ENCODE data around the gene SLC13A5. TPM values are rescaled to one million over a fixed set of nuclear protein-coding genes. Genes with fewer than 3 reads are reported as not detected.

Gene SLC13A5
- total and polyA plus RNA-seq, 7 donors = under 0.01 to 0.14 (median 0.03) TPM; not detected in 4

GRCh38 chr17:6681176-6681575 is 32.0 kb downstream of the SLC13A5 start:
- Histone ChIP-seq H3K27ac (no peak overlapping the region), H3K36me3 (no peaks in the 10 kb centered on the region), H3K4me3 (no peak overlapping the region), H3K9me3 (no peaks in the 10 kb centered on the region), H3K4me1 (no peaks in the 10 kb centered on the region), H3K27me3 (peaks cover 0 to 30% (median 0%) of the 10 kb centered on the region in 3 donors)
- intact Hi-C loops (cut with DNase I) = no loop called here
- WGBS, 2 donors = 50 to 78% methylated on average over 4 of the region's 4 CpGs
- no peak for DNase-seq
- TF ChIP-seq EP300 (IDR thresholded peaks at IDR 0.05) = no peak
- TF ChIP-seq CTCF (IDR thresholded peaks at IDR 0.05) = no peak
- no peak for TF ChIP-seq POLR2AphosphoS5 (IDR thresholded peaks at IDR 0.05)
- no peak for TF ChIP-seq POLR2A (IDR thresholded peaks at IDR 0.05)

- Histone ChIP-seq H3K27me3 (peaks cover 0 to 25% (median 0%) of the 10 kb centered on the region in 3 donors), H3K4me1 (no peaks in the 10 kb centered on the region), H3K9me3 (no peaks in the 10 kb centered on the region), H3K4me3 (no peak overlapping the region), H3K27ac (no peak overlapping the region), H3K36me3 (no peaks in the 10 kb centered on the region)
- TF ChIP-seq POLR2A (IDR thresholded peaks at IDR 0.05) (no peak), POLR2AphosphoS5 (IDR thresholded peaks at IDR 0.05) (no peak), CTCF (IDR thresholded peaks at IDR 0.05) (no peak), EP300 (IDR thresholded peaks at IDR 0.05) (no peak)
- intact Hi-C loops (cut with DNase I) = no loop called here
- DNase-seq = no peak
- WGBS, 2 donors = 74 to 80% methylated on average over 6 of the region's 6 CpGs
These were observed 33.9 kb downstream of the SLC13A5 start for GRCh38 chr17:6679241-6679640.

GRCh38 chr17:6677946-6678345 is 35.2 kb downstream of the SLC13A5 start:
- no peak for DNase-seq
- WGBS, 2 donors = 75 to 76% methylated on average over 7 of the region's 7 CpGs
- Histone ChIP-seq H3K27ac (no peak overlapping the region), H3K27me3 (peaks cover 0 to 25% (median 0%) of the 10 kb centered on the region in 3 donors), H3K4me1 (no peaks in the 10 kb centered on the region), H3K4me3 (no peak overlapping the region), H3K36me3 (no peaks in the 10 kb centered on the region), H3K9me3 (no peaks in the 10 kb centered on the region)
- no peak for TF ChIP-seq CTCF (IDR thresholded peaks at IDR 0.05)
- TF ChIP-seq POLR2AphosphoS5 (IDR thresholded peaks at IDR 0.05) = no peak
- TF ChIP-seq POLR2A (IDR thresholded peaks at IDR 0.05) = no peak
- TF ChIP-seq EP300 (IDR thresholded peaks at IDR 0.05) = no peak
- intact Hi-C loops (cut with DNase I) = no loop called here

GRCh38 chr17:6677158-6677831 is 35.9 kb downstream of the SLC13A5 start:
- Histone ChIP-seq H3K4me3 (no peak overlapping the region), H3K9me3 (no peaks in the 10 kb centered on the region), H3K27ac (no peak overlapping the region), H3K4me1 (no peaks in the 10 kb centered on the region), H3K36me3 (no peaks in the 10 kb centered on the region), H3K27me3 (peaks cover 0 to 25% (median 0%) of the 10 kb centered on the region in 3 donors)
- TF ChIP-seq POLR2AphosphoS5 (IDR thresholded peaks at IDR 0.05) (no peak), EP300 (IDR thresholded peaks at IDR 0.05) (no peak), POLR2A (IDR thresholded peaks at IDR 0.05) (no peak), CTCF (IDR thresholded peaks at IDR 0.05) (no peak)
- 33 to 54% methylated on average over 16 of the region's 16 CpGs for WGBS, 2 donors
- intact Hi-C loops (cut with DNase I) = no loop called here
- no peak for DNase-seq

- no peaks in the 10 kb centered on the region for H3K4me1 ChIP-seq
- peaks cover 0 to 25% (median 0%) of the 10 kb centered on the region in 3 donors for H3K27me3 ChIP-seq
- no peak overlapping the region for H3K27ac ChIP-seq
- H3K4me3 ChIP-seq = no peak overlapping the region
- intact Hi-C loops (cut with DNase I) = no loop called here
- DNase-seq = no peak
- TF ChIP-seq POLR2AphosphoS5 (IDR thresholded peaks at IDR 0.05) (no peak), CTCF (IDR thresholded peaks at IDR 0.05) (no peak), EP300 (IDR thresholded peaks at IDR 0.05) (no peak), POLR2A (IDR thresholded peaks at IDR 0.05) (no peak)
- WGBS, 2 donors = 67 to 76% methylated on average over 6 of the region's 6 CpGs
- H3K9me3 ChIP-seq = no peaks in the 10 kb centered on the region
- no peaks in the 10 kb centered on the region for H3K36me3 ChIP-seq
These were observed 36.4 kb downstream of the SLC13A5 start for GRCh38 chr17:6676802-6677157.
